GM21526 (cell line): ENCODE results near the gene VAMP2.

Experiments used
- ATAC-seq: cut with Tn5 transposase; IDR thresholded peaks from one replicate; pipeline ENCODE4 v1.9.1; 2021; ENCODE audit warnings: moderate library complexity; ENCODE audit not compliant: unreplicated experiment, low FRiP score

Gene VAMP2

DNA sequence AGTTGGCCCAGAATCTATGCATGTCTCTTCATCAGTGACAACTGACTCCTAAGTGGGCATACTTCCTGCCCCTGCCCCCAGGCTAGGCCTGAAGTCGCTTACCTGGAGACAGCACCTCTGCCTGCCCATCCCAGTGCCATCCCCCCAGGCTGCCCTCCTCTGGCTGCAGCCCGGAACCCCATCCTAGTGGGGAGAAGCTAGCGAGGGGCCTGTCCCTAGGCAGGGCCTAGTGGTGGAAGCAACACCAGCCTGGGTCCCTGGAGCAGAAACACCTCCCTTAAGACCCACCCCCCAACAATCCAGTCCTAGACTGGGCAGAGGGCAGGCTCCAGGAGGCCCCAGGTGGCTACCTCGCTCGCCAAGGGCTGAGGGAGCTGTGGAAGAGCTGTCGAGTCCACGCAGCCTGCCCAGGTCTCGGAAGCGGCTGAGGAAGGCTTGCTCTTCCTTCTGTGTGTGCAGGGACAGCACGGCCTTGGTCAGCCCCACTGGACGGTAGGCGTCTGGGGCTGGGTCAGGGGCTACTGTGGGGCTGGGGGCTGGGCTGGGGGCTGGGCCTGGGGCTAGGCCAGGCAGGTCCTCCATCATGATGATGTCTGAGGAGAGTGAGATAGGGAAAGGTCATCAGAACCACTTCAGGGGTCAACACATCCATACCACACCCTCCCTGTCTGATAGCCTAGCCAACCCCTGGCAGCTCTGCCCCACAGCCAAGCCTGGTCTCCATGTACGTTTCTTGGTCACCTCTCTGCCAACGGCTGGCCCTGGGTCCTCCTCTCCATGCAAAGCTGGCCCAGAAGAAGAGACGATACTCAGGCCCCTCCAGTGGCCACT lies 18.1 kb downstream of the VAMP2 start:
- no peak for ATAC-seq

DNA sequence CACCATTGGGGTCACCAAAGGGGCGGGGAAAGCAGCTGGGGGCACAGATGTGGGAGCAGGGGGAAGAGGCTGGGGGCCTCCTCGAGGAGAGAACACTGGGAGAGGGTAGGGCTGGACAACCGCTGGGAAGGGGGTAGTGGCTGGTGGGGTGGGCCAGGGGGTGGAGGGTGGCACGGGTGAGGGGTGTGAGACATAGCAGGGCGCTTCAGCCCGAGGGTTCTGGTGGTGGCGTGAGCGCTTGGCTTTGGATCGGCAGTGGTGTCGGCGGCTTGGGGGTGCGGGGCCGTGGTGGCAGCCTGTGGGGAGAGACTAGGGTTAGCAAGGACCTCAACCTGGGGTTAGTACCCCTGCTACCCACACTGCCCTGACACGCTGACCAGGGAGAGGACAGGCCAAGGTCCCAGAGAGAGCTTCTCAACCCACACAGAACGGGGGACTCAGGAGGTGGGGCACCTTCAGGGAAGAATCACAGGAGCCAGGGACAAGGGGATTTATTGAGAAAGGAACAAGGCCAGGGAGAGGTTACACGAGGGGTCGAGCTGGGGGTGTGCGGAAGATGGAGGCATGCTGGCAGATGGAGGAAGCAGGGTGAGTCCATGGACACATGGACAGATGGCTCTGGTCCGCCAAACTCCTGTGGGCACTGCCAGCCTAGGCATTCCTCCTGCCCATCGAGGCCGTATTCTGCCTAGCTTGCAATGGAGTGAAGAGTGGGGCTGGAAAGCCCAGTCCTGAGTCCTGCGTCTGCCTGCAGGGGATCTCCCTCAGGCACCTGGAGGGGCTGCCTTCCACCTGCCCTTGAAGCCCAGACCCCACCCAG lies 19.0 kb downstream of the VAMP2 start:
- no peak for ATAC-seq

DNA sequence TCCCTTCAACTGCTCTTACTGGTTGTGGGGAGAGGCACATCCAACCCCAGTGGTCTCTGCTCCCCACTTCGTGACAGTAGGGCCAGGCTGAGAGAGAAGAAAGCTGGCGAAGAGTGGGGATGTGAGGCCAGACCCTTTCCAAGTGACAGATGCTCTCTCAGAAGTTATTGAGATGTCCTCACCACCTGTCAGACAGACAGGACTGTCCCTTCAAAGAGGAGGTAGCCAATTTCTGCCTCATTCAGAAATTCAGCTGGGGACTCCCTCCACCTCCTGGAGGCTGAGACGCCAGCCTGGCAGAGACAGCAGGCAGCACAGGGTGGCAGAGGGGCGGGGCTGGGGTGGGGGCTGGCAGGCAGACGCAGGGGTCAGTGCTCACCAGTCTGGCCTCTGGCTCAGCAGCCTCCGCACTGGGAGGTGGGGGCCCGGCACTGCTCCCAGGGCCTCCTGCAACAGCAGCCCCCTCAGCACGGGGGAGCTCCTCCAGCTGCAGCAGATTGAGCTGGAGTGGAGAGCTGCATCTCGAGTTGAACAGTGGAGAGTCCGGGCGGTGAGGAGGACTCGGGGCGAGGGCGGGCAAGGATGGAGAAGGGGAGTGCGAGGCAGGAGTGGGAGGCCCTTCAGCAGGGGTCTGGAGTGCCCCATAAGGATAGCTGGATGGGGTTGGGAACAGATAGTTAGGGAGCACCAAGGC lies 19.7 kb downstream of the VAMP2 start:
- no peak for ATAC-seq

DNA sequence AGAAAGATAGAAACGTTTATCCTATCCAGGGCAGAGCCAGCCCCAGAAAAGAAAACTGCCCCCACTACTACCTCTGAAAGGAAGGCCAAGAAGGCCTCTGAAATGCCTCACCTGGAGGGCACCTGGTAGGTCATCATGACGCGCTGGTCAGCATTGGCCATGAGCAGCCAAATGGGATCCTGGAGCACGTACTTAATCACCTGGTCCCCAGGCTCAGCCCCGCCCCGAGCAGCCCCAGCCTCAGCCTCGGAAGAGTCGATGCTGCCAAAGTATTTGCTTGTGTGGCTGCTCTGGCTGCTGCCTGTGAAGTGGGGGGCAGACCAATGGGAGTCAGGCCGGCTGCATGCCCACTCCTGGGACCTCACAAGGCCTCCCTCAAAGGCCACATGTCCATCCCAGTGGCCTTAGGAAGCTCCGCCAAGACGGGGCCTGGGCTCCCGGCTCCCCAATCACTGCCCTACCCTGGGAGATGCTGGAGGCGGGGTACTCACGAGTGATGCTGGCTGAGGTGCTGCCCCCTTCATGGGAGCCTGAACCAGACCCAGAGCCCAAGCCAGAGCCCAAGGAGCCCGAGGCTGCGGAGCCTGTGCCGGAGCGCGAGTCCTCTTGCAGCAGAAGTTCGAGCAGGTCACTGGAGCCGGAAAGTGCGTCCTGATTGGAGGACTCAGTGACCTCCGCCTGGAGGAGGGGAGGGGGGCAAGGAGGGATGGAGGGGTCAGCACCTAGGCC lies 20.4 kb downstream of the VAMP2 start:
- ATAC-seq, result no peak

DNA sequence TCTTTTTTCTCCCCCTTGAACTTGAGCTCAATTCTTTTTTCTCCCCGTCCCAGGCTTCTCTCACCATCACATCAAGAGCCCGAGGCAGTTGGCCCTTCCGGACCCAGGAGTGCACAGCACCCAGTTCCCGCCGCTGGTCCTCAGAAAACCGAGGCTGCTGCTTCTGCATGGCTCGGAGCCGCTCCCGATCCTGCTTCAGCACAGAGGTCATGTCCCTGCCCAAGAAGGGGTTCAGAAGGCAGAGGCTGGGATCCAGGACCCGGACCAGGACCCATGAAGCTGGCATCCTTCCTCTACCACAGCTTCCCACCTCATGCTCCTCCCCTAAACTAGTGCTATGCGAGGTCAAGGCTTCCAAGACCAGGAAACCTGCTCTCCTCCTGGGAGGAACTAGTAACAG lies 21.0 kb downstream of the VAMP2 start:
- no peak for ATAC-seq

DNA sequence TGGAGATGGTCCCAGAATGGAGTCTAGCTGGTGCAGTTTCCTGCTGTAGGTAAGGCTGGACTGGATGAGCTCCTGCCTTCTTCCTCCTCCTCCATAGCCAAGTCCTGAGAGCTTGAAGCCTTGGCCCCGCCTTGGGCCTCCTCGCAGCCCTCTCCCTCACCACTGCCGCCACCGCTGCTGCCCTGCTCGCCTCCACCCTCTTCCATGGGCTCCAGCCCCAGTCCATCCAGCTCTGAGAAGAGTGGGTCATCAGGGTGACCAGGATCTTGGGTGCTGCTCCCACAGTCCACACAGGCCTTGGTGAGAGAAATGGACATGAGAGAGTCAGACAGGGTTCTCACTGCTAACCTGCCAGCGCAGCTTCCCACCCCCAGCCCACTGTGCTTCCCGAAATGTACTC lies 21.7 kb downstream of the VAMP2 start:
- ATAC-seq, result no peak

DNA sequence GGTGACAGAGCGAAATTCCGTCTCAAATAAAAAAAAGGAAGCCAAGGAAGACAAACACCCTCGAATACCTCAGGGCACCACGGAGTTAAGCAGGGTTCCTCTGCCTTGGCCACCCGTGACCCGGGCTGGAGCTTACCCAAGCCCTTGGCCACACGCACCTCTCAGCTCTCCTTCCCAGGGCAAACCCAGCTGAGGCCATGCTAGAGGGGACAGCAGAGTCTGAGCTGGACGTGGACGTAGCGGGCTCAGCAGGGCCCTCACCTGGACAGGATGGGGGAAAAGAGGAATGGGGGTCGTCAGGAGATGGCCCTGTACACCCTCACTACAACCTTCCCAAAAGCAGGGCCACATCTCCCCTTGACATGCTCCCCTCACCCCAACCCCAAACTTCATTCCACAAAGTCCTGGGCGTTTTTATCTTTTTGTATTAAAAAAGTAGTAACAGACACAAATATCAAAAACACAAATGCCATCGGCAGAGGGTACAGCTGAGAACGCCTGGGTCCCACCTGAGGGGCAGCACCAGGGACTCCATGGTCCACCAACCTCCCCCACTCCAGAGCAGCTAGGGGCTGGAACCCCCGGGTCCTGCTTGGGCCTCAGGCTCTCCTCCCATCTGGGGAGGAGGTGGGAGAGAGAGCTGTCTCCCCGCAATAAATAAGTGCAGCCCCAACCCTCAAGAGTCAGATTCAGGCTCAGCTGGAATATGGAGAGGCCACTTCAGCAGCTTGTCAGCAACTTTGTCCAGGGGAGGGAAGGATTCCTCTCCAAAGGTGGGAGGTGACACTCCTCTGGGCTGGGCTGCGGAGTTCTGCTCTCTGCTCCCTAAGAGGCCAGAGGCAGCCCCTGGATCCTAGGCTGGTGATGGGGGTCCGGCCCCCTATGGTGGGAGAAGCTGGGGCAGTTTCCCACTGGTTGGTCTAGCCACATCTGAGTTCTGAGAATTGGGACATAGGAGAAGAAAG lies 22.4 kb downstream of the VAMP2 start:
- ATAC-seq, result no peak

DNA sequence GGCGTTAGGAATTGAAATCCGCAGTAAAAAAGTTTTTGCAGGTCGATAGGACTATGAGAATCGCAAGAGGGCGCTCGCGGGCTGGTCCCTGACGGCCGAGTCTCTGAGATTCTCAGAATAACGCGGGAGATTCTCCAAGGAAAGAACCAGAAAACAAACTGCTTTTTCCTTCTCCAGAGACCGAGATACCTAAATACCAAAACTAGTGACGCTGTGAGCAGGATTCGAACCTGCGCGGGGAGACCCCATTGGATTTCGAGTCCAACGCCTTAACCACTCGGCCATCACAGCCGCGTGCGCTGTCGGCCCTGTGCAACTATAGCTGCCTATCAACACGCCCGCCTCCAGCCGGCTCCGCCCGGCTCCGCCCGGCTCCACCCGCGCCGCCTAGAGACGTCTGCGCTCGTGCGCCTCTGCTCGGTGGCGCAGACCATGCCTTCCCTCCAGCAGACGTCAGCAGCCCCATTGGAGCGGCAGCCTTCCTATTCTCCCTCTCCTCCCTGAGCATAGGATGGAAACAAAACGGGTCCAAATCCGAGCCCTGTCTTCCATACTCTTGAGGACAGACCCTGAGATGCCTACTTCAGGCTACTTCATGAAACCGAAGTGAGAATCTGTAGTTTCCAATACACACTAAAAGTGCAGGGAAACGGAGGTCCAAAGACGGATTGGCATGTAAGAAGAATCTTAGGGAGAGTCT lies 23.9 kb downstream of the VAMP2 start:
- ATAC-seq, result peak; percentile 71

DNA sequence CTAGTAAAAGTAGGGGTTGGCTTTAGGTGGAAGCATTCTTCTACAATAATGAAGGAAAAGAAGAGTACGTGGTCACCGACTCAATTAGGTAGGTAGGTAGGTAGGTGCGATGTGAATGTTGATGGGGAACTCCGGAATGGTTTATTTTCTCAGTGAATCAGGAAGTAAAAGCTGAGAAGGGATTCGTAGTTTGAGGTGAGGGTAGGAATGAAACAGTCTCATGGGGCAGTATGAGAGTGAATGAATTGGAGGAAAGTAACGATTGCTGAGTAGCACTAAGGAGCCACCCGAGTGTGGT lies 24.4 kb downstream of the VAMP2 start:
- ATAC-seq, result no peak

DNA sequence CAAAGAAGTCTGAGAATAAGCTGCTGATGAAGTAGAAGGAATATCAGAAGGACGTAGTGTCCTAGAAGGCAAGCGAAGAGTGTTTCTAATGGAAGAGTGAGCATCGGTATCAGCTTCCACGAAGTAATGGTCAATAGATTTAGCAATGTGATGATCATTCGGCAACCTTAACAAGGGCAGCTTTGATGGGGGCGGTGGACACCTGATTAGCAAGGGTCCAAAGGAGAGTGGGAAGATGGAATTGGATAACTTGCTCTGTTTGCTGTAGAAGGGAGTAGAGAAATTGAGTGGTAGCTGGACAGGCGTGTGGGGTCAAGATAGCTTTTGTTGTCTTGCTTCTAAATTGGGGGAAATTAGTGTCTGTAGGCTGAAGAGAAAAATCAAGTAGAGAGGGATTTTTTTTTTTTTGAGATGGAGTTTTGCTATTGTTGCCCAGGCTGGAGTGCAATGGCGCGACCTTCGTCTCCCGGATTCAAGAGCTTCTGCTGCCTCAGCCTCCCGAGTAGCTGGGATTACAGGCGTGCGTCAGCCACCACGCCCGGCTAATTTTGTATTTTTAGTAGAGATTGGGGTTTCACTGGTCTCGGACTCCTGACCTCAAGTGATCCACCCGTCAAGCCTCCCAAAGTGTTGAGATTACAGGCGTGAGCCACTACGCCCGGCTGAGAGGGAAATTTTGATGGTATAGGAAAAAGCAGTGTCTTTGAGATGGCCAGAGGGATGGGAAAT lies 24.9 kb downstream of the VAMP2 start:
- ATAC-seq, result no peak

DNA sequence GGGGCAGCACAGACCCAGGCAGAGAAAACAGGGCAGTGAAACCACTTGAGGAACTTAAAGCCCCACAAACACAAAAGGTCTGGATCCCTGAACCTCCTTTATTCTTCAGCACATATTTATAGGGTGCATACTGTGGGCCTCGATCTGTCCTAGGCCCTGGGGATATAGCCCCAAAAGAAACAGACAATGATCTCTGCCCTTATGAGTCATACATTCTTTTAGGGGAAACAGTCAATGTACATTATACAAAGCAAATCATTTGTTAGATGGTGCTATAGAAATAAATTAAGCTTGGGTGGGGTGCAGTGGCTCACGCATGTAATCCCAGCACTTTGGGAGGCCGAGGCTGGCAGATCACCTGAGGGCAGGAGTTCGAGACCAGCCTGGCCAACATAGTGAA lies 28.8 kb downstream of the VAMP2 start:
- ATAC-seq, result no peak

DNA sequence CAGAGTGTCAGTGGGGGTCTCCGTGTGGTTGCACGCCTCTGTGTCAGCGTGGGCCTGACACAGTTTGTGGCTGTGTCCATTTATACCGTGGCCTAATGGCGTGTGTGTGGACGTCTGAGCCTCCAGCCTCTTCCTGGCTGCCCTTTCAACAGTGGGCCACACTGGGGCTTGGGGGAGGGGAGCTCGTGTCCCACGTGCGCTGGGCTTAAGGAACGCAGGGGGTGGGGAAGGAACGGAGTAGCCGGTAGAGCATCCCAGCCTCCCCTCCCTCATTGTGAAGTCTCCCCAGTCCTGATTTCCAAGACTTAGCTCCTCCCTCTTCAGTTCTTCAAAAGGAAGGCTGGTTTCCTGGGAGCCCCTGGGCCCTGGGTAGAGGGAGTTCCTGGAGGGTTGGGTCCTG lies 29.3 kb downstream of the VAMP2 start:
- ATAC-seq, result no peak

DNA sequence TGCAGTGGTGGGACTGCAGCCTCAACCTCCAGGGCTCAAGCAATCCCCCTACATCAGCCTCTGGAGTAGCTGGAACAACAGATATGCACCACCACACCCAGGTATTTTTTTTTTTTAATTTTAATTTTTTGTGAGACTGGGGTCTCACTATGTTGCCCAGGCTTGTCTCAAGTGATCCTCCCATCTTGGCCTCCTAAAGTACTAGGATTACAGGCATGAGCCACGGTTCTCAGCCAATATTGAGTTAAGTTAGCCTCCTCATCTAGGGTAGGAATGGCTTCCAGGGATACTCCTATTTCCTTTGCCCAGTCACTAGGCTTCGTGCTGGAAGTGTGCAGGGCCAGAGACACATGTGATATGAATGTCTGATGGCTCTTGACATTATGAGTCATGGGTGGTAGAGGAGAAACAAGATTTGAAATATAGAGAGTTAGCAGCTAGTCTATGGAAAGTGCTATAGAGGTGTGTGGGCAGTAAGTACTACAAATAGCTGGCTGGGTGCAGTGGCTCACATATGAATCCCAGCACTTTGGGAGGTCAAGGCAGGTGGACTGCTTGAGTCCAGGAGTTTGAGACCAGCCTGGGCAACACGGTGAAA lies 30.8 kb downstream of the VAMP2 start:
- ATAC-seq, result no peak

DNA sequence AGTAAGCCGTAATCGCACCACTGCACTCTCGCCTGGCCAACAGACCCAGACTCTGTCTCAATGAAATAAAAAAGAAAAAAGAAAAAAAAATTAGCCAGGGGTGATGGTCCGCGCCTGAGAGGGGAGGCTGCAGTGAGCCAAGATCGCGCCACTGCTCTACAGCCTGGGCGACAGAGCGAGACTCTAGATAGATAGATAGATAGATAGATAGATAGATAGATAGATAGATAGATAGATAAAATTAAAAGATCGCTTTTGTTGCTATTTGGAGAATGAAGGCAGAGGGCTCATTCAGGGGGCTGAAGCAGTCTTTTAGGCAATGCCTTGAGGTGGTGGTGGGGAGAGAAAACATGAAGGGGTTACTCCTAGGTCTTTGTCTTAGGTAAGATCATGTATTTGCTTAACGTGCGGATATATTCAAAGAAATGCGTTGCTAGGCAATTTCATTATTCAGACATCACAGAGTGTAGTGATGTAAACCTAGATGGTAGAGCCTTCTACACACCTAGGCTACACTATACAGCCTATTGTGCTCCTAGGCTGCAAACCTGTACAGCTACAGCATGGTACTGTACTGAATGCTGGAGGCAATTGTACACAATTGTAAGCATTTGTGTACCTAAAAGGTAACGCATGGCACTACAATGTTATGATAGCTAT lies 34.5 kb downstream of the VAMP2 start:
- no peak for ATAC-seq

DNA sequence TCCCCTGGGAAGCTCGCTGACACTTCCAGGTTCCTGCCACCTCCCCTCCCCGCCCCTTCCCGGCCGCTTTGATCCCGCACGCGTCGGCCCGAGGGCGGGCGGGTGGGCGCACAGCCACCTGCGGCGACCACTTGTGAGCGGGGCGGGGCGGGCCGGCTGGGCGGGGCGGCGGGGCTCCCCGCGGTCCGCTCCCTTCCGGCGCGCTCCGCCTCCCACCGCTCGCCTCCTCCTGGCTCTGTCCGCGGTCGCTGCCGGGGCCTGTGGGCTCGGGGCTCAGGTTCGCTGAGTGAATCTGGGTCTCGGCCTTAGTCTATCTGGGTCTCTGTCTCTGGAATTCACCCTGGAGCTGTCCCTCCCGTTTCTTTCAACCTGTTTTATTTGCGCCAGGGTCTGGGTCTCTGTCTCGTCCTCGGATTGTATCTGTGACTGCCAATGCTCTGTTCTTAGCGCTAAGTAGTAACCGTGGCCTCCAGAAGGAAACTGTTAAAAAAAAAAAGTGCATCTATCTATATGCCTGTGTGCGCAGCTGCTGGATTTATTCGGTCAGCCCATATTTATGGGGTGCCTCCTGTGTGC lies 36.2 kb downstream of the VAMP2 start:
- ATAC-seq, result no peak

DNA sequence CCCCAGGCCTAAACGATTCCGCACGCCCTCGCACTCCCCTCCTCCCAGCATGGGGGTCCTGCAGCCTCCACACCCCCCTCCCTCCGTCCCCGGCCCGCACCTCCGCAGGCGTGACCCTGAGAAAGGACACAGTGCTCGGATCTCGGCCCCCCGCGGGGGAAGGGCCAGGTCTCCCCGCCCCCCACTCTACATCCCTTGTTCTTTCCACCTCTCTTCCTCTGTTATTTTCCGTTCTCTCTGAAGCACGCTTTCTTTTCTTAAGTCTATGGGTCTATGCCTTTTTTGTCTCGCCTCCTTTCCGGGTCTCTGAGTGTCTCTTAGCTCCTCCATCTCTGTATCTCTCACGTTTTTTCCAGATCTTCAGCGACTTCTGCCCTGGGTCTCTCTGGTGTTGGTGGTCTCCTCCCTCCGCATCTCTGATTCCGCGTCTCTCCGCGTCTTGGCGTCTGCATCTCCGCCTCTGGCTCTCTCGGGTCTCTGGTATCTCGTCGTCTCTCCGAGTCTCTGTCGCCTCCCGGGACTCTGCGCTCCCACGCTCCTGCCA lies 36.7 kb downstream of the VAMP2 start:
- ATAC-seq, result no peak
